H1 (cell line): ENCODE data around the gene TPM2.

Experiments used
- CTCF ChIP-seq, 3 experiments: IDR thresholded peaks; 1 replicate in 2 of 3; 2 replicates in 1 of 3; pipeline versions ENCODE4 v1.5.1 to v1.6.1; 2011; ENCODE audit warnings: low read length in 3 of 3, mild to moderate bottlenecking in 3 of 3, inconsistent platforms in 2 of 3, low read depth in 1 of 3, moderate library complexity in 1 of 3; ENCODE audit not compliant: insufficient read depth in 1 of 3; ENCODE audit errors: control extremely low read depth in 1 of 3
- EP300 ChIP-seq, 2 experiments: IDR thresholded peaks; 1 replicate in 1 of 2; 2 replicates in 1 of 2; pipeline ENCODE4 v1.6.1; 2011 to 2012; ENCODE audit warnings: low read depth in 2 of 2, low read length in 2 of 2, mild to moderate bottlenecking in 2 of 2, borderline replicate concordance in 1 of 2, inconsistent platforms in 1 of 2, moderate library complexity in 1 of 2
- POLR2AphosphoS5 ChIP-seq: IDR thresholded peaks from 2 replicates; pipeline ENCODE4 v1.6.1; 2011; ENCODE audit warnings: low read depth, low read length
- SIN3A ChIP-seq, 2 experiments: IDR thresholded peaks in 1 of 2; conservative IDR thresholded peaks in 1 of 2; 2 replicates each; pipeline ENCODE4 v1.6.1; 2011 to 2012; ENCODE audit warnings: low read length in 2 of 2, improper control_type of control experiment in 1 of 2, low read depth in 1 of 2, mild to moderate bottlenecking in 1 of 2
- SP4 ChIP-seq: IDR thresholded peaks from 2 replicates; pipeline ENCODE4 v1.6.1; 2012; ENCODE audit warnings: low read length, inconsistent platforms
- TCF12 ChIP-seq: IDR thresholded peaks from 2 replicates; pipeline ENCODE4 v1.6.1; 2011; ENCODE audit warnings: low read depth, mild to moderate bottlenecking, low read length
- ZNF274 ChIP-seq: IDR thresholded peaks from 2 replicates; pipeline ENCODE4 v1.7.0; 2012; ENCODE audit warnings: low read length, borderline replicate concordance; ENCODE audit errors: extremely low read depth

GRCh38 chr9:35674025-35674361 lies 15.7 kb downstream of the TPM2 start:
- TF ChIP-seq CTCF (IDR thresholded peaks at IDR 0.05; ENCODE audit: control extremely low read depth in 1 of 3, insufficient read depth in 1 of 3, low read depth in 1 of 3, low read length in 3 of 3) (no peak), TCF12 (no peak), SIN3A (conservative IDR thresholded peaks at IDR 0.05 in 1 of 2, IDR thresholded peaks at IDR 0.05 in 1 of 2; ENCODE audit: low read depth in 1 of 2, low read length in 2 of 2) (no peak), POLR2AphosphoS5 (no peak), ZNF274 (no peak), EP300 (IDR thresholded peaks at IDR 0.05; ENCODE audit: borderline replicate concordance in 1 of 2, low read depth in 2 of 2, low read length in 2 of 2) (no peak), SP4 (no peak)
